KMS-11 (cell line): ENCODE data around the gene ADCY7.

Experiments used
- H2AFZ ChIP-seq: fragments of 200-600 bp; sonication (generic); 2 replicates; pipeline ENCODE4 v1.6.1; 2016; ENCODE audit warnings: antibody characterized with exemption, mixed run types, low read depth
- H3K27ac ChIP-seq: fragments of 200-600 bp; sonication (generic); 2 replicates; pipeline ENCODE4 v1.6.1; 2016; ENCODE audit warnings: mild to moderate bottlenecking, mixed run types
- H3K27me3 ChIP-seq: fragments of 200-600 bp; sonication (generic); 2 replicates; pipeline ENCODE4 v1.6.1; 2017; ENCODE audit warnings: mild to moderate bottlenecking, low read depth, mixed run types, moderate library complexity; ENCODE audit not compliant: insufficient read depth
- H3K36me3 ChIP-seq: fragments of 200-600 bp; sonication (generic); 2 replicates; pipeline ENCODE4 v1.6.1; 2017; ENCODE audit warnings: mild to moderate bottlenecking, mixed run types; ENCODE audit not compliant: insufficient read depth
- H3K4me1 ChIP-seq: fragments of 200-600 bp; sonication (generic); 2 replicates; pipeline ENCODE4 v1.6.1; 2016; ENCODE audit warnings: mild to moderate bottlenecking, low read depth, mixed run types; ENCODE audit not compliant: poor library complexity, severe bottlenecking
- H3K4me2 ChIP-seq: fragments of 200-600 bp; sonication (generic); 2 replicates; pipeline ENCODE4 v1.7.0; 2016; ENCODE audit warnings: mild to moderate bottlenecking, mixed run types
- H3K4me3 ChIP-seq: fragments of 200-600 bp; sonication (generic); IDR thresholded peaks from 2 replicates; pipeline ENCODE4 v1.6.1; 2017; ENCODE audit warnings: low read depth, low read length, mixed read lengths; ENCODE audit not compliant: insufficient read depth
- H3K79me2 ChIP-seq: fragments of 200-600 bp; sonication (generic); 2 replicates; pipeline ENCODE4 v1.6.1; 2016; ENCODE audit warnings: low read depth, mixed run types; ENCODE audit not compliant: insufficient read depth
- H3K9ac ChIP-seq: fragments of 200-600 bp; sonication (generic); 2 replicates; pipeline ENCODE4 v1.6.1; 2016; ENCODE audit warnings: mild to moderate bottlenecking, mixed run types
- H4K20me1 ChIP-seq: fragments of 200-600 bp; sonication (generic); 2 replicates; pipeline ENCODE4 v1.6.1; 2016; ENCODE audit warnings: mild to moderate bottlenecking, mixed run types; ENCODE audit not compliant: insufficient read depth
- TF ChIP-seq, protein P1 (sequence below): fragments of 200-600 bp; sonication (generic); conservative IDR thresholded peaks from 2 replicates; pipeline ENCODE4 v1.6.1; 2017; ENCODE audit warnings: low read depth, mild to moderate bottlenecking, antibody characterized with exemption, low read length, moderate library complexity, mixed read lengths

The ADCY7 gene

DNA sequence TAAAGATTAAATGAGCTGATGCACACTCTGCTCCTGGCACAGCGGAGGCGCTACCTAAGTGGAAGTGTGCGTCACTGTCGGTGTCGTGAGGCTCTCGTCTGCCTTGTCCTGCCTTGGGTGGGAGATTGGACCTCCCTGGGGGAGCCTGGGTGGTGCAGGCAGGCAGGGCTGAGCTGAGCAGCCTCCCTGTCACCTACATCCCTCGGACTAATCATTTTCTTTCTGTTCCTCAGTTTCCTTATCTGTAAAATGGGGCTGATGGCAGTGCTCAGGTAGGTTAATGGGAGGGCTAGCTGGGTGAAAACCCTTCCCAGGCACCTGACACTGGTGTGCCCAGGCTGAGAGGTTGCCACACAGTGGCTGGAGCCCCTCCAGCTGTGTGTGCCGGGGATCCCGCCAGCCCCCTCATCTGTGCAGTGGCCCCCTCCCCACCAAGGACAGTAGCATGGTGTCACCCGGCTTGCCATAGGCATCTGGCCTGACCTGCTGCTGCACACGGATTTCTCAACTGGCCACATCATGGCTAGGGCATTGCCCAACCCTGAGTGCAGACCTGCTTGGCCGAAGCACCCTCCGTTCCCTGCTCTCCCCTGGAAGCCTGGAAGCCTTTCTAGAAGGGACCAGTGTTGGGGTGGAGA, 4.3 kb downstream of the ADCY7 start:
- H2AFZ ChIP-seq = no peak overlapping the region
- peaks cover 8% of the 10 kb centered on the region; the same call in 1 of the 2 replicates for H3K79me2 ChIP-seq
- no peaks in the 10 kb centered on the region for H4K20me1 ChIP-seq
- no peak overlapping the region for H3K9ac ChIP-seq
- H3K4me2 ChIP-seq = no peak overlapping the region
- H3K4me3 ChIP-seq = no peak overlapping the region
- H3K4me1 ChIP-seq = peaks cover 39% of the 10 kb centered on the region
- no peak overlapping the region for H3K27ac ChIP-seq
- TF ChIP-seq, protein P1, sequence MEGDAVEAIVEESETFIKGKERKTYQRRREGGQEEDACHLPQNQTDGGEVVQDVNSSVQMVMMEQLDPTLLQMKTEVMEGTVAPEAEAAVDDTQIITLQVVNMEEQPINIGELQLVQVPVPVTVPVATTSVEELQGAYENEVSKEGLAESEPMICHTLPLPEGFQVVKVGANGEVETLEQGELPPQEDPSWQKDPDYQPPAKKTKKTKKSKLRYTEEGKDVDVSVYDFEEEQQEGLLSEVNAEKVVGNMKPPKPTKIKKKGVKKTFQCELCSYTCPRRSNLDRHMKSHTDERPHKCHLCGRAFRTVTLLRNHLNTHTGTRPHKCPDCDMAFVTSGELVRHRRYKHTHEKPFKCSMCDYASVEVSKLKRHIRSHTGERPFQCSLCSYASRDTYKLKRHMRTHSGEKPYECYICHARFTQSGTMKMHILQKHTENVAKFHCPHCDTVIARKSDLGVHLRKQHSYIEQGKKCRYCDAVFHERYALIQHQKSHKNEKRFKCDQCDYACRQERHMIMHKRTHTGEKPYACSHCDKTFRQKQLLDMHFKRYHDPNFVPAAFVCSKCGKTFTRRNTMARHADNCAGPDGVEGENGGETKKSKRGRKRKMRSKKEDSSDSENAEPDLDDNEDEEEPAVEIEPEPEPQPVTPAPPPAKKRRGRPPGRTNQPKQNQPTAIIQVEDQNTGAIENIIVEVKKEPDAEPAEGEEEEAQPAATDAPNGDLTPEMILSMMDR = no peak
- H3K36me3 ChIP-seq = no peaks in the 10 kb centered on the region
- H3K27me3 ChIP-seq = no peaks in the 10 kb centered on the region

DNA sequence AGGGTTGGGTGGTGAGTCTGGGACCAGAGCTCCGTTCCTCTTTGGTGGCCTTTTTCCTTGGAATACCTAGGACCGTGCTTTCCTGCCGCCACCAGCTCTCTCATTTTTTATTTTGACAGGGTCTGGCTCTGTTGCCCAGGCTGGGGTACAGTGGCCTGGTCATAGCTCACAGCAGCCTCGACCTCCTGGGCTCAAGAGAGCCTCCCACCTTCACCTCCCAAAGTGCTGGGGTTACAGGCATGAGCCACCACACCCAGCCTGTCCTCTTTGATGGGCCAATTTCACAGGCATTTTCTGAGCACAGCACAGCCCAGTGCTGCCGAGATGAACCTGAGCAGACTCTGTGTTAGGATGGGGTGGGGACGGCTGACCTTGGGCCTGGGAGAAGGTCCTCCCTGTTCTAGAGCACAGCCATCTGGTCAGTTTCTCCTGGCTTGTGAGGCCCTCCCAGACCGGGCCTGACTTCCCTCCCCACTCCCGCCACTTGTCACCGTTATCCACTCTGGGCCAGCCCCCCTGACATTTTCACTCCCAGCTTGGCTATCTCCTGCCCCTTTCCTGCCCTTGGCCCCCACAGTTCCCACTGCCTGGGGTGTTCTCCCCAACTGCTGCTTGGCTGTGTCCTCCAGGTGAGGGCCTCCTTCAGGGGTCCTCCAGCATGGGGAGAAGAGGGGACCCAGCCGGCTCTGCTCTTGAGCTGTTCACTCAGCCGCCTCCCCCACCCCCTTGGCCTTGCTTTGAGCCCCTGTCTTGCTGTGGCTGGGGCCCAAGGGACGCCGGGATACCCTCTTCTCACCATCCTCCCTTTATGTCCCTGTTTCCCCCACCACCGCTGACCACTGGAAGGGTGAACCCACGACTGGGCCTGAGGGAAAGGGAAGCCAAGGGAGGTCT, 5.0 kb downstream of the ADCY7 start:
- Histone ChIP-seq H3K79me2 (peaks cover 8% of the 10 kb centered on the region; the same call in 1 of the 2 replicates), H2AFZ (no peak overlapping the region), H3K4me1 (peaks cover 36% of the 10 kb centered on the region), H3K4me3 (no peak overlapping the region), H3K36me3 (no peaks in the 10 kb centered on the region), H3K4me2 (no peak overlapping the region), H3K27me3 (no peaks in the 10 kb centered on the region), H3K27ac (no peak overlapping the region), H4K20me1 (no peaks in the 10 kb centered on the region), H3K9ac (no peak overlapping the region)
- TF ChIP-seq, protein P1 = no peak

DNA sequence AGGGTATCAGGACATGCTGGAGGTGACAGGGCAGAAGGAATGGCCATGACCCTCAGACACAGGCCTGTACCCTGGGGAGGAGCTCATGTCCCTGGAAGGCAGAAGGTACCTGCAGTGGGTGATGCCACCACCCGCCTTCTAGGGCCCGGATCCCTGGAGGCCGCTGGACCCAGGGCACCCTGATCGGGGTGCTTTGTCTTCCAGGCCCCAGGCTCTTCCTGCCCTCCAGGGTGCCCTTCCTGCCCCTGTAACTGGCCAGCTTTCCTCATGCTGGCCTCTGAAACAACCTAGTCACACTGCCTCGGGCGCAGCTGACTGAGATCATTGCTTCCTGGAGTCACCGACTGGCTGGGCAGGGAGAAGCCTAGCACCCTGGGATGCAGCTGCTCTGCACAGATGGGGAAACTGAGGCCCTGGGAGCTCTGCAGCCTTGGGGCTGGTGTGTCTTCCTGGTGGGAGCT, 5.8 kb downstream of the ADCY7 start:
- Histone ChIP-seq H3K27me3 (no peaks in the 10 kb centered on the region), H3K9ac (no peak overlapping the region), H2AFZ (no peak overlapping the region), H3K4me2 (no peak overlapping the region), H3K36me3 (no peaks in the 10 kb centered on the region), H3K79me2 (peaks cover 11% of the 10 kb centered on the region; the same call in 1 of the 2 replicates), H3K27ac (no peak overlapping the region), H3K4me1 (peaks cover 40% of the 10 kb centered on the region), H3K4me3 (no peak overlapping the region), H4K20me1 (no peaks in the 10 kb centered on the region)
- TF ChIP-seq, protein P1 = no peak

DNA sequence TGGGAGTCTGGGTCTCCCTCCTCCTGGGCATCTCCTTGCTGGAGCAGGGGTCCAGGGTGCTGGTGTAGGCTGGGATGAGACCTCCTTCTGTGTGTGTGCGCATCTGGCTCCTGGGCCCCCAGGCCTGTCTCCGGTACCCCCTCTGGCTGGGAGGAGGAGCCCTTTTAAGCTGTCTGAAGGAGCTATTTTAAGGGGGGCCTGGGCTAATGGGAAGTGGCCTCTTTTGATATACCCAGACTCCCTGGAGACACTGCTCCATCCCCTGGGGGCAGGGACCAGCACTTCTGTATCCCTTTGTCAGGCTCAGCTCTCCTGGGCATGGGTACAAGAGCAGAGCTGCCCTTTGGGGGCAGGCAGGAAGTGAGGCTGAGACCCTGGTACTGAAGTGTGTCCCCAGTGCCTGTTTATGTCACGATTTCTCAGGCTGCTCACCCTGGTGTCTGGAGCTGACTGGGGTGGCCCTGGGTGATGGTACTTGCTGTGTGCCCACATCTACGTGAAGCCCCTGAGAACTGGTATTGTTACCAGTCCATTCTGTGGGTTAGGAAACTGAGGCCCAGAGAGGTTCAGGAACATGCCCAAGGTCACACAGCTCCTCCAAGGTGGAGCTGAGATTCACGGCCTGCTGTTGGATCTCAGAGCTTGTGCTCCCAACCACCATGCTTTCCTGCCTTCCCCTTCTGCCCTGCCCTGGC, 6.5 kb downstream of the ADCY7 start:
- Histone ChIP-seq H3K27ac (no peak overlapping the region), H3K4me1 (peaks cover 36% of the 10 kb centered on the region), H3K4me2 (no peak overlapping the region), H3K4me3 (no peak overlapping the region), H4K20me1 (no peaks in the 10 kb centered on the region), H3K36me3 (no peaks in the 10 kb centered on the region), H3K9ac (no peak overlapping the region), H3K79me2 (peaks cover 14% of the 10 kb centered on the region; the same call in 1 of the 2 replicates), H3K27me3 (no peaks in the 10 kb centered on the region), H2AFZ (no peak overlapping the region)
- TF ChIP-seq, protein P1 = no peak
